Measurements from ENCODE around the gene LMAN2L. TPM values are rescaled to one million over a fixed set of nuclear protein-coding genes. Genes with fewer than 3 reads are reported as not detected.

LMAN2L gene
- total RNA-seq, 4 donors from 2014 or later = 18.1 to 22.9 (median 21.5) TPM

GRCh38 chr2:96759548-96759947 lies 19.7 kb upstream of the LMAN2L start:
- WGBS, 2 donors (ENCODE audit: low coverage in 1 of 2) = 86% methylated on average over 1 of the region's 4 CpGs; no CpG with 5 or more reads in 1 of the 2 donors
- TF ChIP-seq CTCF (IDR thresholded peaks at IDR 0.05) (no peak), EP300 (IDR thresholded peaks at IDR 0.05) (no peak), POLR2AphosphoS5 (IDR thresholded peaks at IDR 0.05) (no peak), POLR2A (IDR thresholded peaks at IDR 0.05) (no peak)
- no peaks in the 10 kb centered on the region for H3K36me3 ChIP-seq
- no peaks in the 10 kb centered on the region for H3K27me3 ChIP-seq
- ATAC-seq = no peak
- no peak overlapping the region for H3K4me3 ChIP-seq
- peaks cover 0 to 44% (median 24%) of the 10 kb centered on the region in 3 donors for H3K4me1 ChIP-seq
- H3K9me3 ChIP-seq = no peaks in the 10 kb centered on the region
- no peak overlapping the region for H3K27ac ChIP-seq

GRCh38 chr2:96758987-96759386 lies 19.1 kb upstream of the LMAN2L start:
- ATAC-seq = no peak
- TF ChIP-seq EP300 (IDR thresholded peaks at IDR 0.05) (no peak), CTCF (IDR thresholded peaks at IDR 0.05) (no peak), POLR2AphosphoS5 (IDR thresholded peaks at IDR 0.05) (no peak), POLR2A (IDR thresholded peaks at IDR 0.05) (no peak)
- 71 to 100% methylated on average over 2 of the region's 3 CpGs for WGBS, 2 donors (ENCODE audit: low coverage in 1 of 2)
- Histone ChIP-seq H3K36me3 (no peaks in the 10 kb centered on the region), H3K4me3 (no peak overlapping the region), H3K4me1 (peaks cover 0 to 39% (median 18%) of the 10 kb centered on the region in 3 donors), H3K9me3 (no peaks in the 10 kb centered on the region), H3K27me3 (no peaks in the 10 kb centered on the region), H3K27ac (no peak overlapping the region)

- Histone ChIP-seq H3K27me3 (no peaks in the 10 kb centered on the region), H3K9me3 (no peaks in the 10 kb centered on the region), H3K4me3 (no peak overlapping the region), H3K27ac (no peak overlapping the region), H3K36me3 (no peaks in the 10 kb centered on the region), H3K4me1 (peaks cover 0 to 24% (median 10%) of the 10 kb centered on the region in 3 donors)
- ATAC-seq = no peak
- TF ChIP-seq POLR2AphosphoS5 (IDR thresholded peaks at IDR 0.05) (no peak), POLR2A (IDR thresholded peaks at IDR 0.05) (no peak), EP300 (IDR thresholded peaks at IDR 0.05) (no peak), CTCF (IDR thresholded peaks at IDR 0.05) (no peak)
- whole genome bisulfite sequencing, 2 donors (ENCODE audit: low coverage in 1 of 2) = 88 to 94% methylated on average over 3 of the region's 6 CpGs
These were observed 17.6 kb upstream of the LMAN2L start for GRCh38 chr2:96757477-96757860.

- Histone ChIP-seq H3K27me3 (no peaks in the 10 kb centered on the region), H3K27ac (no peak overlapping the region), H3K36me3 (no peaks in the 10 kb centered on the region), H3K9me3 (no peaks in the 10 kb centered on the region), H3K4me3 (no peak overlapping the region), H3K4me1 (peaks cover 0 to 18% (median 10%) of the 10 kb centered on the region in 3 donors)
- WGBS, 2 donors (ENCODE audit: low coverage in 1 of 2) = 78 to 90% methylated on average over 4 of the region's 5 CpGs
- TF ChIP-seq EP300 (IDR thresholded peaks at IDR 0.05) (no peak), POLR2A (IDR thresholded peaks at IDR 0.05) (no peak), CTCF (IDR thresholded peaks at IDR 0.05) (no peak), POLR2AphosphoS5 (IDR thresholded peaks at IDR 0.05) (no peak)
- ATAC-seq = no peak
These were observed 17.1 kb upstream of the LMAN2L start for GRCh38 chr2:96756788-96757476.

GRCh38 chr2:96754317-96754716 lies 14.5 kb upstream of the LMAN2L start:
- TF ChIP-seq POLR2AphosphoS5 (IDR thresholded peaks at IDR 0.05) = no peak
- TF ChIP-seq CTCF (IDR thresholded peaks at IDR 0.05) = no peak
- TF ChIP-seq POLR2A (IDR thresholded peaks at IDR 0.05) = no peak
- TF ChIP-seq EP300 (IDR thresholded peaks at IDR 0.05) = no peak
- no peaks in the 10 kb centered on the region for H3K36me3 ChIP-seq
- no peaks in the 10 kb centered on the region for H3K4me1 ChIP-seq
- ATAC-seq = no peak
- H3K27ac ChIP-seq = no peak overlapping the region
- H3K9me3 ChIP-seq = no peaks in the 10 kb centered on the region
- no peaks in the 10 kb centered on the region for H3K27me3 ChIP-seq
- H3K4me3 ChIP-seq = no peak overlapping the region
